ENCODE results near the gene CHD3.

GRCh38 chr17:7843536-7844291 is 44.9 kb upstream of the CHD3 start:
- TF ChIP-seq CTCF (IDR thresholded peaks at IDR 0.05) (no peak), POLR2A (IDR thresholded peaks at IDR 0.05) (peak; percentile 71 to 92 (median 91))
